GM19328 (cell line): ENCODE measurements around the gene CDC42EP1.
"Not testable (repeated sequence)": the region's sequence is repeated elsewhere in the genome, so short reads cannot be mapped to it uniquely, and the experiment has no call there.

Experiments used
- ATAC-seq: cut with Tn5 transposase; IDR thresholded peaks from one replicate; pipeline ENCODE4 v1.9.1; 2021; ENCODE audit warnings: mild to moderate bottlenecking, moderate library complexity; ENCODE audit not compliant: unreplicated experiment

The CDC42EP1 gene

DNA sequence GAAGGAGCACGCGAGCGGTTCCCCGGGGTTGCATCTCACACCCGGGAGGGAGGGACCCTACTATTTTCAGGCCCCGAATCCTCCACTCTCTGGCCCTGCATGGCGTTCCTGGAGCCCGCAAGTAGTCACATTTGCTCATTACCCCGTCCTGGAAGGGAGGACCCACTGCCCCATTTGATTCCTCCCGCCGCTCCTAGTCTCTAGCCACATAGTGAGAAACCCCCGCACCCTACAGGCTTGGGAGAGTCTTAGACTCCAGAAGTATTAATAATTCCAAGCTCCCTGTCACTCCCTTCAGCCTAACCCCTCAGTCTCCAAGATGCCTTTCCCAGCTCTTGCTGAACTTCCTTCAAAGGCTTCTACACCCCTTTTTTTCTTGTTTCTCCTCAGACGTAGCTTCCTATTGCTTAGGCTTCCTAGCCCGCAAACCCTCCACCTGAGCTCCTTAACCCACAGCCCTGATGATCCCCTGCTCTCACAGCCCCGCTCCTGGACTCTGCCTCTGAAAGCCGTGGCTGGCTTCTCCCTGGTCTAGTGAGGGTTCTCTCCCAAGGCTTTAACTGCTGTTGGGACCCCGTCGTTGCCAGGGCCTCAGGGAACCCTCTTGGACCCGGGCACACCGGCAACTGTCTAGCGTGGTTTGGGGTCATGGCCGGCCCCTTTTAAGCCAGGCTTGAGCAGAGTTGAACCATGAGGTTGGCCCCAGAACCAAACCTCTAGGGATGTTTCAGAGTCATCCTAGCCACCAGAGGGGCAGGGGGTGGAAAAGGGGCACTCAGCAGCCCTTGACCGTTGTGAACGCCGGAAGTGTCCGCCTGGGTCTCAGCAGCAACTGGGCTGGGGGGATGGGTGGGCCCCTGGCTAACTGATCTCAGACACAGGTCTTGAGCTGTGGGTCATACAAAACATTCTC lies 49.2 kb downstream of the CDC42EP1 start:
- peak; percentile 1 for ATAC-seq

DNA sequence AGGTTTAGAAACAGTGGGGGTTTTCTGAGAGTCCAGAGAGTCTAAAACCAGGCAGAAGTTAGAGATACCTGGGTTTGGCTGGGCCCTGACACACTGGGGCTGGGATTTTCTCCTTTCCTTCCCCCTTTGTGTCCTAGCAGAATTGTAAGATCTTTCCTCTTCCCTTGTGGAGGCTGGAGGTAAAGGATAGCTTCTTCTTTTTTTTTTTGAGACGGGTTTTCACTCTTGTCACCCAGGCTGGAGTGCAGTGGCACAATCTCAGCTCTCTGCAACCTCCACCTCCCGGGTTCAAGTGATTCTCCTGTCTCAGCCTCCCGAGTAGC lies 49.8 kb downstream of the CDC42EP1 start:
- not testable (repeated sequence) for ATAC-seq

DNA sequence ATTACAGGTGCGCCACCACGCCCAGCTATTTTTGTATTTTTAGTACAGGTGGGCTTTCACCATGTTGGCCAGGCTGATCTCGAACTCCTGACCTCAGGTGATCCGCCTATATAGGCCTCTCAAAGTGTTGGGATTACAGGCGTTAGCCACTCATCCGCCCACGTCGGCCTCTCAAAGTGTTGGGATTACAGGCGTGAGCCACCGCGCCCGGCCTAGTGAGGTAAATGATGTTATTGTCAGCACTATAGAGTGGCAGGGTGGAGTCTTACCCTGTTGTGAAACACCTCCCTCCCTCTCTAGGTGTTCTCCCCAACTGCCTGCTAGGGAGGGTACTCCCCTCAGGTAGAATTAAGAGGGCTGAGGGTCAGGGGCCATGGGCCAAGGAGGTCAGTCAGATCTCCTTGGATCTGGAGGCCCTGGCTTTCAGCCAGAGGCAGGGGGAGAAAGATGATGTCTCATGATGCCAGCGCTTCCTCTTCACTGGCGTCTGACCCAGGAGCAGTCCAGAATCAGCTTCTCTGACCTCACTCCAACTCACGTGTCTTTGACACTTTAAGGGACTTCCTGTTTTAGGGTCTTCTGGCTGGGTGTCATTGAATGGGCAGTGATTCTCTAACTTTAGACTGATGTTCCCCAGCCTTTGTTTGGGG lies 50.3 kb downstream of the CDC42EP1 start:
- no peak for ATAC-seq

DNA sequence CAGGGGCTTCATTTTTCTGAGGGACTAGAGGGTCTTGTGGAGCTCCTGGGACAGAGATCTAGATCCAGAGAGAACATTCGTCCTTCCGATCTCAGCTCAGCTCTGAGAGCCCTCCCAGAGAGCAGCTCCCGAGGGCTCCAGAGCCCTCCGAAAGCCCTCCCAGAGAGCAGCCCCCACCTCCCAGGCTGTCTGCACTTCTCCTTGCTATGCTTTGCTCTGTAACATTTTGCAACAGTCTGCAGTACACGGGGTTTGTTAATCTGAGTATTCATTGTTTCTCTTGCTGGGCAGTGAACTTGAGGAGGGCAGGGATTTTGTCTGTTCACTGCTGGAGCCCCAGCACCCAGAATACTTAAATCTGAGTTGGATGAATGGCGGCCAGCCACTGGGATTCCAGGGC lies 50.9 kb downstream of the CDC42EP1 start:
- no peak for ATAC-seq

DNA sequence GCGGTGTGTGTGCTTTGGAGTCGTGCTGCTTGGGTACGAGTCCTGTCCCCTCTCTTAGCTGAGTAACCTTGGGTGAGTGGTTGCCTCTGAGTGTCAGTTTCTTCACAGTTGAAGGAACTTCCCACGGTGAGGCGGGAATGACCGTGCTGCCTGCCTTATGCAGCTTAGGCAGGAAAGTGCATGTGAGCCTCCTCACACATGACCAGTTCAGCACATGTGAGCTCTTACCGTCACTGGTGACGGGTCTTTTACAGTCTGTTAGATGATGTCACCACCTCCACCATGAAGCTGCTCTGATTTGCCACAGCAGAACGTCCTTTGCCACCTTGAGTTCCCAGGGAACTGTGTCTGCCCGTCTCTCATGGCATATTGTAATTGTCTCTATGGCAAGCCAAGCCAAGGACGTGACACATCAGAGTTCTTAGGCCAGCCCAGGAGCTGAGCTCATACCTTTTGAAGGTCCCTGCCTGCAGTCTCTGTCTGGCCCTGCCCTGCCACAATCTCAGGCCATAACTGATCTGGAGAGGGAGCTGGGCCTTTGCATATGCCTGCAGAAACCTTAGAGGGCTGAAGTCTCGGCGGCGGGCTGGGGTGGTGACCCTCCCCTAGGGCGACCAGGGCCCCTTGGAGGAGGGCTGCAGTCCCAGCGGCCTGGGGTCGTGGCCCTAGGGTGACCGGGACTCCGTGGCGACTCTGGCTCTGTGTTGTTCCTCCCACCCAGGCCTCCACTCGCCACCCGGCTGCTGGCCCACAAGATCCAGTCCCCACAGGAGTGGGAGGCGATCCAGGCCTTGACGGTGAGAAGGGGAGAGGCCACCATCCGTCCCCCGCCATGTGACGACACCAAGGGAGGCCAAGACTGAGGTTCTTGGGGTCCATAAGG lies 56.2 kb downstream of the CDC42EP1 start:
- no peak for ATAC-seq

DNA sequence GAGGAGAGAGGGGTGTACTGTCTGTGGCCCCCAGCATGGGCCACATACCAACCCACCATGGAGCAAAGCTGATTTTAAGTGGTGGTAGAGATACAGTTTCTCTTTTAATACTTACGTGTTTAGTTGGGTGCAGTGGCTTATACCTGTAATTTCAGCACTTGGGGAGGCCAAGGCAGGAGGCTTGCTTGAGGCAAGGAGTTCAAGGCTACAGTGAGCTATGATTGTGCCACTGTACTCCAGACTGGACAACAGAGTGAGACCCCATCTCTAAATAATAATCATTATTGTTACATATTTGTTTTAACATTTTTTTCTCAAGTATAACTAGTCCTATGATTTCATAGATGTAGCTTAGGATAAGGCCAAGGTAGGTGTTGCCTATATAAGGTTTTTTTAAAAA lies 57.2 kb downstream of the CDC42EP1 start:
- no peak for ATAC-seq

DNA sequence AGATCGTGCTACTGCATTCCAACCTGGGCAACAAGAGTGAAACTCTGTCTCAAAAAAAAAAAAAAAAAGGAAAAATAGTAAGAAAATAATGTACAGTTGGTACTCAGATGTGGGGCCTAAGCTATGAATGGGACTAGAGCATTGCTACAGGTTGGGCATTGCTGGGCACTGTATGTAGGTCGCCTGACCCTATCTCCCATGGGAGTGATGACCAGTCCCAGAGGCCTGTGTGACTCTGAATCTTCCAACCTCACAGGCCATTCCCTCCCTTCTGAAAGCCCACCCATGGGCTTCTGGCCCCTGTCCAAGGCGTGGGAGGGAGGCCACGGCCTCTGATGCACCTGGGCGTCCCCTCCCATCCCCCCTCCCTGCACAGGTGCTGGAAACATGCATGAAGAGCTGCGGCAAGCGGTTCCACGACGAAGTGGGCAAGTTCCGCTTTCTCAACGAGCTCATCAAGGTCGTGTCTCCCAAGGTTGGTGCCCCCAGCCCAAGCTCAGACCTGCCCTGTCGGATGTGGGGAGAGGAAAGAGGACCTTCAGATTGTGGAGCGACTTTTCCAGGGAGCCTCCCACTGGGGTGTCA lies 57.9 kb downstream of the CDC42EP1 start:
- ATAC-seq, result no peak

DNA sequence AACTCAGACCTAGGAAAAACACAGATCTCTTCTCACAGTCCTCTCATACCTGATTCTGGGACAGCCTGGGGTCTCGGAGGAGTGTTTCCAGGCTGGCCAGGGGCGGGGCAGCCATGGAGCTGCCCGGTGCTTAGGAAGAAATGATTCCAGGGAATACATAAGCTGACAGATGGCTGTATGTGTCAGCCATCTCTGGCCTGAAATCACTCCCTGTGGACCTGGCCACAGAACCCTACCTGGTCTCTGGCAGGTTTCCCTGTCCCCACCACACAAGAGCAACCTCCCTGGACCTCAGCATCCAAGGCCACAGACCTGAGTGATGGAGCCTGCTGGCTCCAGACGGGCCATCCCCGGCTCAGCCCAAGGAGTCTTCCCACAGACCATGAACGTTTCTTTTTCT lies 58.4 kb downstream of the CDC42EP1 start:
- no peak for ATAC-seq
